Measurements from ENCODE around the gene CIAO2A. TPM values are rescaled to one million over a fixed set of nuclear protein-coding genes. Genes with fewer than 3 reads are reported as not detected.

CIAO2A gene
- total RNA-seq, 1 experiment from 2014 or later, result 74.4 TPM

- no peak overlapping the region for H3K27ac Mint-ChIP-seq
- H4K20me1 ChIP-seq (ENCODE audit: control insufficient read depth, insufficient read depth, insufficient read length), result no peaks in the 10 kb centered on the region
These were observed 7.3 kb upstream of the CIAO2A start for GRCh38 chr15:64100958-64101357.

More at GRCh38 chr15:64100958-64101357, 7.3 kb upstream of the CIAO2A start:
- H2BK15ac ChIP-seq (ENCODE audit: low read depth, low read length), result no peak overlapping the region
- H2BK12ac ChIP-seq (ENCODE audit: insufficient read length, low read depth, low read length), result no peak overlapping the region
- no peak overlapping the region for H3K14ac ChIP-seq (ENCODE audit: insufficient read depth, low read length)
- H3K27me3 ChIP-seq (ENCODE audit: insufficient read depth, low read length), result no peaks in the 10 kb centered on the region
- WGBS (ENCODE audit: extremely low coverage, insufficient read length, low lambda C conversion rate), result no CpG with 5 or more reads among the region's 2 CpGs
- Mint-ChIP-seq H3K9me3 (no peaks in the 10 kb centered on the region), H3K4me3 (no peak overlapping the region), H3K36me3 (ENCODE audit: insufficient read depth in 1 of 3, low read depth in 3 of 3) (peaks cover 0 to 2% (median 0%) of the 10 kb centered on the region in 3 experiments; a peak in 2 of 7 replicates), H3K4me1 (peaks cover 11 to 20% of the 10 kb centered on the region in 2 experiments), H3K27me3 (ENCODE audit: low read depth) (no peaks in the 10 kb centered on the region)
- H3K56ac ChIP-seq (ENCODE audit: insufficient read length, low read depth, low read length), result no peak overlapping the region
- H2BK5ac ChIP-seq (ENCODE audit: insufficient read length, low read length), result no peak overlapping the region
- TF ChIP-seq CTCF (conservative IDR thresholded peaks at IDR 0.05), result no peak
- H3K4me2 ChIP-seq (ENCODE audit: insufficient read depth, insufficient read length, low read length), result no peak overlapping the region
- H3K23me2 ChIP-seq (ENCODE audit: insufficient read length, low read depth, low read length, poor library complexity, severe bottlenecking), result peaks cover 6% of the 10 kb centered on the region
- H2AFZ ChIP-seq (ENCODE audit: low read length), result no peak overlapping the region
- no peak for DNase-seq
- no peaks in the 10 kb centered on the region for H3K4me1 ChIP-seq (ENCODE audit: insufficient read depth, low read length)
- no peak overlapping the region for H3K27ac ChIP-seq (ENCODE audit: insufficient read length, low read depth, low read length)
- no peaks in the 10 kb centered on the region for H3K9me3 ChIP-seq (ENCODE audit: control insufficient read depth, low read depth, low read length)
- H3T11ph ChIP-seq (ENCODE audit: low read length), result no peak overlapping the region
- H3K79me2 ChIP-seq (ENCODE audit: insufficient read depth, low read length), result peaks cover 2% of the 10 kb centered on the region; the same call in 1 of the 2 replicates
- H3K18ac ChIP-seq (ENCODE audit: insufficient read length, low read depth, low read length), result no peak overlapping the region
- H2BK20ac ChIP-seq (ENCODE audit: low read depth, low read length, poor library complexity, severe bottlenecking), result no peak overlapping the region
- H2BK120ac ChIP-seq (ENCODE audit: low read depth, low read length, poor library complexity, severe bottlenecking), result no peak overlapping the region
- no peak overlapping the region for H4K8ac ChIP-seq (replicated peaks; ENCODE audit: insufficient read length, low read depth, low read length)
- H3K9ac ChIP-seq (ENCODE audit: extremely low read depth, insufficient read length, low read length), result no peak overlapping the region
- H4K91ac ChIP-seq (ENCODE audit: insufficient read length, low read depth, low read length), result no peak overlapping the region
- no peak overlapping the region for H2AK5ac ChIP-seq (ENCODE audit: insufficient read length, low read length)
- H3K23ac ChIP-seq (ENCODE audit: insufficient read length, low read depth, low read length), result no peak overlapping the region
- no peak overlapping the region for H4K5ac ChIP-seq (ENCODE audit: insufficient read length, low read depth, low read length)
- no peak overlapping the region for H3K4ac ChIP-seq (ENCODE audit: low read depth, low read length)
- H3K79me1 ChIP-seq (ENCODE audit: insufficient read depth, low read depth, low read length, poor library complexity, severe bottlenecking), result peaks cover 8% of the 10 kb centered on the region

All from H9 (cell line).